Measurements from ENCODE around the gene OR11A1.
"Not testable (repeated sequence)": the region's sequence is repeated elsewhere in the genome, so short reads cannot be mapped to it uniquely, and the experiment has no call there.

Gene OR11A1

DNA sequence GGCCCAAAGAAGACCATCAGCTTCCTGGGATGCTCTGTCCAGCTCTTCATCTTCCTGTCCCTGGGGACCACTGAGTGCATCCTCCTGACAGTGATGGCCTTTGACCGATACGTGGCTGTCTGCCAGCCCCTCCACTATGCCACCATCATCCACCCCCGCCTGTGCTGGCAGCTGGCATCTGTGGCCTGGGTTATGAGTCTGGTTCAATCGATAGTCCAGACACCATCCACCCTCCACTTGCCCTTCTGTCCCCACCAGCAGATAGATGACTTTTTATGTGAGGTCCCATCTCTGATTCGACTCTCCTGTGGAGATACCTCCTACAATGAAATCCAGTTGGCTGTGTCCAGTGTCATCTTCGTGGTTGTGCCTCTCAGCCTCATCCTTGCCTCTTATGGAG is 5.2 kb upstream of the OR11A1 start:
- DNase-seq (ENCODE audit: insufficient read length, low spot score) (no peak), FAIRE-seq (no peak)
- no peak for TF ChIP-seq PAX5 (IDR thresholded peaks at IDR 0.05; ENCODE audit: insufficient read depth, low read length, severe bottlenecking)
- no peak for TF ChIP-seq POLR2A (IDR thresholded peaks at IDR 0.05; ENCODE audit: low read depth, low read length)
- TF ChIP-seq SPI1 (IDR thresholded peaks at IDR 0.05; ENCODE audit: low read depth, low read length), result no peak
- no peak for TF ChIP-seq TAF1 (IDR thresholded peaks at IDR 0.05; ENCODE audit: low read depth, low read length)
- no peak for TF ChIP-seq POU2F2 (IDR thresholded peaks at IDR 0.05; ENCODE audit: low read depth, low read length)
- no peak for TF ChIP-seq POLR2AphosphoS5 (IDR thresholded peaks at IDR 0.05; ENCODE audit: low read depth, low read length)

DNA sequence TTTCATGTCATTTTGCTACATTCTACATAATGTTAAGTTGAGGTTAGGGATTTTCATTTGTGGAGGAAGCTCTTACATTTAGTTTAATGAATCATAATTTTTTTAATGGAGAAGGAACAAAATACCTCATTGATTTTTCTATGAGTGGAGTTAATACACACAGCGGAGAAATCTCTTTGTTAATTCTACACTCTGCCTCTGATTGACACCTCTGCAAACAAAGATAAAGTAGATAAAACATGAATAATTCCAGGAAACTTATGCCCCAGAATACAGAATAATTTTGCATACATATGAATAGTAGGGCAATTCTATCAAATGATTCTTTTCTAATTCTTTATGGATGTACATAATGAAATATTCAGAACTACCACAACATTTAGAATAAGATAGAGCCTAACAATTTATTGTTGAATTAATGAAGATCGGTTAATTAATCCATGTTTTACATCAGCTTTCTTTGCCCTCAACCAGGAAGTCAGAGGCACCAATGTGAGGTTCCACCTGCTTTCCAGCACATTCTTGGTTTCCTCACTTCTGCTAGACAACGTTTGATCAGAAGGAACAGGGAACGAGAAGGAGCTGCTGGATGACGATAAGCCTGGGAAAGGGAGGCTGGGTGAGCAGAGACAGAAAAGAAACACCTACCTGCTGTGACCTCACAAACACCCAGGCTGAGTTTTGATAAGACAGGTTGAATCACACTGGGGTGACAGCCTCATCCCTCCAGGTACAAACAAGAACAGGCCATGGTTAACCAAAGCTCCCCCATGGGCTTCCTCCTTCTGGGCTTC is 4.3 kb upstream of the OR11A1 start:
- TF ChIP-seq POLR2AphosphoS5 (IDR thresholded peaks at IDR 0.05; ENCODE audit: low read depth, low read length), result no peak
- no peak for TF ChIP-seq PAX5 (IDR thresholded peaks at IDR 0.05; ENCODE audit: insufficient read depth, low read length, severe bottlenecking)
- TF ChIP-seq POLR2A (IDR thresholded peaks at IDR 0.05; ENCODE audit: low read depth, low read length), result no peak
- TF ChIP-seq POU2F2 (IDR thresholded peaks at IDR 0.05; ENCODE audit: low read depth, low read length), result no peak
- TF ChIP-seq SPI1 (IDR thresholded peaks at IDR 0.05; ENCODE audit: low read depth, low read length), result no peak
- TF ChIP-seq TAF1 (IDR thresholded peaks at IDR 0.05; ENCODE audit: low read depth, low read length), result no peak
- peak; percentile 28 for FAIRE-seq
- DNase-seq (ENCODE audit: insufficient read length, low spot score), result no peak

DNA sequence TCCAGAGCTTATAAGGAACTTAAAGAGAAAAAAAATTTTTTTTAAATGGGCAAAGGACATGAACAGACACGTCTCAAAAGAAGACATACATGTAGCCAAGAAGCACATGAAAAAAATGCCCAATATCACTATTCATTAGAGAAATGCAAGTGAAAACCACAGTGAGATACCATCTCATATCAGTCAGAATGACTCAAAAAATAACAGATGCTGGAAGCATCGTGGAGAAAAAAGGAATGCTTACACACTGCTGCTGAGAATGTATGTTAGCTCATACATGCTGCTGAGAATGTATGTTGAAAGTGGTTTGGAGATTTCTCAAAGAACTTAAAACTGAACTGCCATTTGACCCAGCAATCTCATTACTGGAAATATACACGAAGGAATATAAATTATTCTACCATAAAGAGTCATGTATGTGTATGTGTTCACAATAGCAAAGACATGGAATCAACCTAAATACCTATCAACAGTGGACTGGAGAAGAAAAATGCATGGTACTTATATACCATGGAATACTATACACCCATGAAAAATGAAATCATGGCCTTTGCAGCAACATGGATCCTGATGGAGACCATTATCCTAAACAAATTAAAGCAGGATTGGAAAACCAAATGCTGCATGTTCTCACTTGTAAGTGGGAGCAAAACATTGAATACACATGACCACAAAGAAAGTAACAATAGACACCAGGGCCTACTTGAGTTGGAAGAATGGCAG is 5.2 kb downstream of the OR11A1 start:
- no peak for FAIRE-seq

DNA sequence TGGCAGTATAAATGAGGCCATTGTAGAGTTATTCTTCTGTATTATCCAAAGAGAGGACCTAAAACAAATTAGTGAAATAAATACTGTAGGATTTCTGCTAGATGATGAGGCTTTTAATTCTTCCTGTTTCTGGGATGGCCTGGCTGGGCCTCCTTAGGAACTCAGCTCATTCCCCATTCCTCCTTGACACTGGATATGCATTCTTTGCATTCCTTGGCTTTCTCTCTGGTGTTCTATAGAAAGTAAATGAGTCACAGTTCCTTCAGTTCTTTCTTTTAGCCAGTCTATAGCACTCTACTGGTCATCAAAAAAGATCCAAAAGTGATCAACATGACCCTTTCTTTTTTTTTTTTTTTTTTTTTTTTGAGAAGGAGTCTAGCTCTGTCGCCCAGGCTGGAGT is 9.2 kb downstream of the OR11A1 start:
- no peak for DNase-seq (ENCODE audit: insufficient read length, low spot score)
- no peak for TF ChIP-seq TAF1 (IDR thresholded peaks at IDR 0.05; ENCODE audit: low read depth, low read length)
- no peak for TF ChIP-seq POU2F2 (IDR thresholded peaks at IDR 0.05; ENCODE audit: low read depth, low read length)
- no peak for TF ChIP-seq PAX5 (IDR thresholded peaks at IDR 0.05; ENCODE audit: insufficient read depth, low read length, severe bottlenecking)
- TF ChIP-seq POLR2A (IDR thresholded peaks at IDR 0.05; ENCODE audit: low read depth, low read length), result no peak
- no peak for TF ChIP-seq SPI1 (IDR thresholded peaks at IDR 0.05; ENCODE audit: low read depth, low read length)
- TF ChIP-seq POLR2AphosphoS5 (IDR thresholded peaks at IDR 0.05; ENCODE audit: low read depth, low read length), result no peak
- FAIRE-seq, result no peak

More for the DNA sequence above, 5.2 kb downstream of the OR11A1 start:
- no peak for TF ChIP-seq PAX5 (IDR thresholded peaks at IDR 0.05; ENCODE audit: insufficient read depth, low read length, severe bottlenecking)
- no peak for TF ChIP-seq SPI1 (IDR thresholded peaks at IDR 0.05; ENCODE audit: low read depth, low read length)
- no peak for TF ChIP-seq TAF1 (IDR thresholded peaks at IDR 0.05; ENCODE audit: low read depth, low read length)
- TF ChIP-seq POLR2AphosphoS5 (IDR thresholded peaks at IDR 0.05; ENCODE audit: low read depth, low read length), result no peak
- TF ChIP-seq POU2F2 (IDR thresholded peaks at IDR 0.05; ENCODE audit: low read depth, low read length), result no peak
- TF ChIP-seq POLR2A (IDR thresholded peaks at IDR 0.05; ENCODE audit: low read depth, low read length), result no peak
- no peak for DNase-seq (ENCODE audit: insufficient read length, low spot score)

DNA sequence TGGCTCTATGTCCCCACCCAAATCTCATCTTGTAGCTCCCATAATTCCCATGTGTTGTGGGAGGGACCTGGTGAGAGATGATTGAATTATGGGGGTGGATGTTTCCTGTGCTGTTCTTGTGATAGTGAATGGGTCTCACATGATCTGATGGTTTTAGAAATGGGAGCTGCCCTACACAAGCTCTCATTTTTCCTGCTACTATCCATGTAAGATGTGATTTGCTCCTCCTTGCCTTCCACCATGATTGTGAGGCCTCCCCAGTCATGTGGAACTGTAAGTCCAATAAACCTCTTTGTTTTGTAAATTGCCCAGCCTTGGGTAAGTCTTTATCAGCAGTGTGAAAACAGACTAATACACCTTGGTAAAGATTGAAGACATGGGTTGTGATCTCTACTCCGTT is 12.8 kb downstream of the OR11A1 start:
- DNase-seq (ENCODE audit: insufficient read length, low spot score); FAIRE-seq: not testable (repeated sequence)

DNA sequence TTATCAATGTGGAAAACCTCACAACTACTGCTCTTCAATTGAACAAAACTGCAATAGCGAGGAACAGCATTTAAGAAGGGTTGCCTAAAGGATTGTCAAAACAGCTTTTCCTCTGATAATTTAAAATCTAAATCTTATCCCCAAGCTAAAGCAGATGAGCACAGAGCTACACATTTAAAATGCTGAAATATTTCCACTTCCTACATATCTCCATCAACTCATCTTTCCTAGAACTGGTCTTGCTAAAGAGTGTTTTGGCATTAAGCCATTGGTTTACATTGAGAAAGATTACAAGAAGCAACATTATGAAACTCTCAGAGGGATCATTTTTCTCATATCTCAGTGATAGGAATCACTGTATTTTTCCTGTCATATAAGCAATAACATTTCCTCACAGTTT is 14.2 kb downstream of the OR11A1 start:
- TF ChIP-seq POU2F2 (IDR thresholded peaks at IDR 0.05; ENCODE audit: low read depth, low read length) (no peak), POLR2AphosphoS5 (IDR thresholded peaks at IDR 0.05; ENCODE audit: low read depth, low read length) (no peak), POLR2A (IDR thresholded peaks at IDR 0.05; ENCODE audit: low read depth, low read length) (no peak), TAF1 (IDR thresholded peaks at IDR 0.05; ENCODE audit: low read depth, low read length) (no peak), SPI1 (IDR thresholded peaks at IDR 0.05; ENCODE audit: low read depth, low read length) (no peak), PAX5 (IDR thresholded peaks at IDR 0.05; ENCODE audit: insufficient read depth, low read length, severe bottlenecking) (no peak)
- FAIRE-seq, result no peak
- DNase-seq (ENCODE audit: insufficient read length, low spot score), result no peak

DNA sequence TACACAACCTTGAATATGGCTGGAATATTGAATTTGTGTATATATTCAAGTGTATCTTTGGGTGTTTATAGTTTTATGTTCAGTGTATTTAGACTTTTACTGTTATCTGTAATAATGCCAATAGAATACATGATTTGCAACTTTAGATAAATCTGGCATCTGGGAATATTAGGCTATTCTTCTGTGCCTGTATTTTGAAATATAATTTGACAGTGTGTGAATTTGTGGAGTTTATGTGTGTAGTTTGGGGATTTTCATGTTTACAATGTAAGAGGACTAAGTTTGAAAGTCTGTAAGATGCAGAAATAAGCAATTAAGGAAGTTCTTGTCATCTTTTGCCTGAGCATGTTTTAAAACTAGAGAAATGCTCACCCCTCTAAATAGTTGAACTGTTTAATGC is 17.9 kb downstream of the OR11A1 start, which contains the start of gene OR10C1:
Gene OR10C1 (plus strand): TSS at position 301 of the 400 bp plus-strand sequence. CDS start 710 bp downstream, outside the sequence.
- TF ChIP-seq SPI1 (IDR thresholded peaks at IDR 0.05; ENCODE audit: low read depth, low read length) (no peak), POU2F2 (IDR thresholded peaks at IDR 0.05; ENCODE audit: low read depth, low read length) (no peak), PAX5 (IDR thresholded peaks at IDR 0.05; ENCODE audit: insufficient read depth, low read length, severe bottlenecking) (no peak), POLR2A (IDR thresholded peaks at IDR 0.05; ENCODE audit: low read depth, low read length) (no peak), POLR2AphosphoS5 (IDR thresholded peaks at IDR 0.05; ENCODE audit: low read depth, low read length) (no peak), TAF1 (IDR thresholded peaks at IDR 0.05; ENCODE audit: low read depth, low read length) (no peak)

DNA sequence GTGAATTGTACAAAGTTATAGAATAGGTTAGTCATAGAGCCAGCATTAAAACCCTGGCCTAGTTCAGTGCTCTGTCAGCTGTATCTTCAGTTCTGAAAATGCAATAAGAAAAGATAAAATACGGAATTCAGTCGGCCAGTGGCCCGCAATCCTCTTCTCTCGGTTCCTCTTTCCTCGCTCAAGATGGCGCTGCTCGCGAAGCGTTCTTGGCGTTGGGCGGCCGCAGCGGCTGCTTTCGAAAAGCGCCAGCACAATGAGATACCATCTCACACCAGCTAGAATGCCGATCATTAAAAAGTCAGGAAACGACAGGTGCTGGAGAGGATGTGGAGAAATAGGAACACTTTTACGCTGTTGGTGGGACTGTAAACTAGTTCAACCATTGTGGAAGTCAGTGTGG is 20.1 kb downstream of the OR11A1 start:
- DNase-seq (ENCODE audit: insufficient read length, low spot score); FAIRE-seq: not testable (repeated sequence)

More for the DNA sequence above, 17.9 kb downstream of the OR11A1 start, which contains the start of gene OR10C1:
- DNase-seq (ENCODE audit: insufficient read length, low spot score) (no peak), FAIRE-seq (no peak)

DNA sequence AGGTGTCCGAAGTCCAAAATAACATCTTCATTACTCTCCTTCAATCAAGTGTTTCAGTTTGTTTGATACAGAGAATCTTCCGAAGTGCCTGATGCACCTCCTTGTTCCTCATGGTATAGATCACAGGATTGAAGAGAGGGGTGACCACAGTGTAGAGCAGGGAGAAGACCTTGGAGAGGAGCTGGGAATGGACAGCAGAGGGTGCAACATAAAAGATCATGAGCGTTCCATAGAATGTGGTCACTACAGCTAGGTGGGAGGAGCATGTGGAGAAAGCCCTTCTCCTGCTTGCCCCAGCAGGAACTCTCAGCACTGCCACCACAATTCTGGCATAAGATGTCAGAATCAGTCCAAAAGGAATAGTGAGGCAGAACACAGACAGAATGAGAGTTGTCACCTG is 30.2 kb downstream of the OR11A1 start:
- TF ChIP-seq POLR2AphosphoS5 (IDR thresholded peaks at IDR 0.05; ENCODE audit: low read depth, low read length) (no peak), POLR2A (IDR thresholded peaks at IDR 0.05; ENCODE audit: low read depth, low read length) (no peak), TAF1 (IDR thresholded peaks at IDR 0.05; ENCODE audit: low read depth, low read length) (no peak)
- FAIRE-seq (no peak), DNase-seq (ENCODE audit: insufficient read length, low spot score) (no peak)

DNA sequence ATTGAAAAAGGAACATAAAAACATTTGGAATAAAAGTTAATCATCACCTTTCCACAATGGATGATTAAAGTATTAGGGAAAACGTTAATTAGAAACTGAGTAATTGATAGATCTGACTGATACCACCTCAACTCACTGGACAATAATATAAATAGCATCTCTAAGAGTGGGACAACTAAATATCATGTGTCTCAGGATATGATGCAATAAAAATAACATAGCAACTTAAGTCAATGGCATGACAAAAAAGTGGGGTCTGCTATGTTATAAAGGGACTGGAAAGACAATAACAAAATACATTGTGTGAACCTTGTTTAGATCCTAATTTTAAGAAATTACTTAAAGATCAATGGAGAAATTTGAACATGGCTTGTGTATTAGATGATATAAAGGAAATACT is 31.8 kb downstream of the OR11A1 start:
- DNase-seq (ENCODE audit: insufficient read length, low spot score) (no peak), FAIRE-seq (no peak)
- TF ChIP-seq TAF1 (IDR thresholded peaks at IDR 0.05; ENCODE audit: low read depth, low read length) (no peak), PAX5 (IDR thresholded peaks at IDR 0.05; ENCODE audit: insufficient read depth, low read length, severe bottlenecking) (no peak), SPI1 (IDR thresholded peaks at IDR 0.05; ENCODE audit: low read depth, low read length) (no peak), POLR2AphosphoS5 (IDR thresholded peaks at IDR 0.05; ENCODE audit: low read depth, low read length) (no peak), POLR2A (IDR thresholded peaks at IDR 0.05; ENCODE audit: low read depth, low read length) (no peak), POU2F2 (IDR thresholded peaks at IDR 0.05; ENCODE audit: low read depth, low read length) (no peak)

Data from GM12891 (cell line).